Liver (tissue), 9 donors: ENCODE measurements around the gene MTA2. TPM values are rescaled to one million over a fixed set of nuclear protein-coding genes. Genes with fewer than 3 reads are reported as not detected.

Source experiments
- DNase-seq: peaks from one replicate; pipeline ENCODE4 v3.0.0-alpha.2; 2017; ENCODE audit warnings: low spot score
- H3K27ac ChIP-seq, 2 donors: one replicate each; pipeline ENCODE4 v1.7.0; 2013; ENCODE audit warnings: inconsistent platforms in 2 of 2, low read length in 2 of 2, control low read depth in 1 of 2, low read depth in 1 of 2, mild to moderate bottlenecking in 1 of 2
- H3K27me3 ChIP-seq, 4 donors: one replicate each; pipeline versions ENCODE4 v1.6.1 to v1.7.0; 2013; ENCODE audit warnings: low read length in 3 of 4, inconsistent platforms in 1 of 4, mild to moderate bottlenecking in 1 of 4, moderate library complexity in 1 of 4; ENCODE audit not compliant: control insufficient read depth in 4 of 4, insufficient read depth in 4 of 4
- H3K36me3 ChIP-seq, 4 donors: one replicate each; pipeline versions ENCODE4 v1.6.1 to v1.7.0; 2013; ENCODE audit warnings: low read length in 3 of 4, mild to moderate bottlenecking in 3 of 4, low read depth in 1 of 4, moderate library complexity in 1 of 4; ENCODE audit not compliant: control insufficient read depth in 4 of 4, insufficient read depth in 3 of 4
- H3K4me1 ChIP-seq, 4 donors: one replicate each; pipeline versions ENCODE4 v1.6.1 to v1.7.0; 2013; ENCODE audit warnings: low read length in 3 of 4, mild to moderate bottlenecking in 3 of 4, moderate library complexity in 1 of 4; ENCODE audit not compliant: control insufficient read depth in 4 of 4, insufficient read depth in 4 of 4
- H3K4me3 ChIP-seq, 3 donors: one replicate each; pipeline versions ENCODE4 v1.6.1 to v1.7.0; 2013; ENCODE audit warnings: low read length in 3 of 3, control low read depth in 1 of 3, low read depth in 1 of 3, mild to moderate bottlenecking in 1 of 3
- H3K9ac ChIP-seq, 2 donors: one replicate each; pipeline ENCODE4 v1.7.0; 2013; ENCODE audit warnings: low read length in 2 of 2, mild to moderate bottlenecking in 2 of 2, moderate library complexity in 2 of 2, control low read depth in 1 of 2, low read depth in 1 of 2
- H3K9me3 ChIP-seq, 4 donors: one replicate each; pipeline versions ENCODE4 v1.6.1 to v1.7.0; 2013; ENCODE audit warnings: low read length in 3 of 4; ENCODE audit not compliant: control insufficient read depth in 4 of 4
- ATF3 ChIP-seq: IDR thresholded peaks from 2 replicates; pipeline ENCODE4 v1.6.1; 2016; ENCODE audit warnings: antibody characterized with exemption
- CTCF ChIP-seq: fragments of 150-350 bp; IDR thresholded peaks from 2 replicates; pipeline ENCODE4 v1.5.1; 2017; ENCODE audit warnings: improper control_type of control experiment, low read depth, low read length; ENCODE audit not compliant: missing input control
- EGR1 ChIP-seq, 2 donors: IDR thresholded peaks; 2 replicates each; pipeline ENCODE4 v1.6.1; 2016 to 2018; ENCODE audit warnings: antibody characterized with exemption in 2 of 2, low read depth in 2 of 2
- FOXA1 ChIP-seq: IDR thresholded peaks from 2 replicates; pipeline ENCODE4 v1.6.1; 2016; ENCODE audit warnings: antibody characterized with exemption
- FOXA2 ChIP-seq: IDR thresholded peaks from 2 replicates; pipeline ENCODE4 v1.6.1; 2016; ENCODE audit warnings: antibody characterized with exemption
- GABPA ChIP-seq, 2 donors: IDR thresholded peaks in 1 of 2; conservative IDR thresholded peaks in 1 of 2; 2 replicates each; pipeline ENCODE4 v1.6.1; 2016; ENCODE audit warnings: antibody characterized with exemption in 2 of 2, mild to moderate bottlenecking in 1 of 2, moderate library complexity in 1 of 2
- HNF4A ChIP-seq, 2 donors: conservative IDR thresholded peaks; 2 replicates each; pipeline ENCODE4 v1.6.1; 2016; ENCODE audit warnings: antibody characterized with exemption in 2 of 2, mild to moderate bottlenecking in 2 of 2
- HNF4G ChIP-seq: IDR thresholded peaks from 2 replicates; pipeline ENCODE4 v1.6.1; 2016; ENCODE audit warnings: antibody characterized with exemption
- JUND ChIP-seq, 2 donors: IDR thresholded peaks; 2 replicates each; pipeline ENCODE4 v1.6.1; 2016; ENCODE audit warnings: antibody characterized with exemption in 2 of 2
- MAX ChIP-seq: IDR thresholded peaks from 2 replicates; pipeline ENCODE4 v1.6.1; 2016; ENCODE audit warnings: antibody characterized with exemption
- NR2F2 ChIP-seq: IDR thresholded peaks from 2 replicates; pipeline ENCODE4 v1.6.1; 2016; ENCODE audit warnings: antibody characterized with exemption
- RAD21 ChIP-seq, 2 donors: IDR thresholded peaks; 2 replicates each; pipeline ENCODE4 v1.6.1; 2016; ENCODE audit warnings: antibody characterized with exemption in 2 of 2, mild to moderate bottlenecking in 2 of 2
- REST ChIP-seq: IDR thresholded peaks from 2 replicates; pipeline ENCODE4 v1.6.1; 2016; ENCODE audit warnings: antibody characterized with exemption, mild to moderate bottlenecking
- RXRA ChIP-seq, 2 donors: IDR thresholded peaks; 2 replicates each; pipeline ENCODE4 v1.6.1; 2017 to 2018; ENCODE audit warnings: antibody characterized with exemption in 2 of 2, mild to moderate bottlenecking in 1 of 2
- SP1 ChIP-seq: IDR thresholded peaks from 2 replicates; pipeline ENCODE4 v1.6.1; 2018; ENCODE audit warnings: antibody characterized with exemption, mild to moderate bottlenecking
- TAF1 ChIP-seq: conservative IDR thresholded peaks from 2 replicates; pipeline ENCODE4 v1.6.1; 2016; ENCODE audit warnings: antibody characterized with exemption, mild to moderate bottlenecking
- YY1 ChIP-seq: IDR thresholded peaks from 2 replicates; pipeline ENCODE4 v1.6.1; 2016; ENCODE audit warnings: antibody characterized with exemption, mild to moderate bottlenecking
- WGBS: extraction: QIAGEN DNeasy Blood & Tissue Kit; methylation state at CpG from one replicate; pipeline ENCODE4 v1.1.7; 2013; 5-methylcytosine and 5-hydroxymethylcytosine counted together
- polyA plus RNA-seq, 2 donors: library from polyadenylated mRNA; stranded (reverse) in 1 of 2; unstranded in 1 of 2; fragments of 200-250 nt in 1 of 2; fragments of >200 nt in 1 of 2; fragmentation: Nextera tagmentation in 1 of 2; extraction: Ambion mirVana in 1 of 2; gene quantifications; one replicate each; pipeline versions ENCODE4 v1.2.1 to v1.2.3, GENCODE V29; 2013 to 2015
- total RNA-seq, 2 donors: library from RNA; depleted of rRNA; stranded (reverse); fragments of >200 nt; gene quantifications; one replicate each; pipeline ENCODE4 v1.2.3, GENCODE V29; 2014
- TF ChIP-seq, protein P1 (sequence below): IDR thresholded peaks from 2 replicates; pipeline ENCODE4 v1.6.1; 2016; ENCODE audit warnings: antibody characterized with exemption
- donor health status: healthy.
- donor health status: healthy.
- donor health status: healthy.
- donor health status: healthy.
- donor health status: healthy.

The MTA2 gene
- total and polyA plus RNA-seq, 4 donors, result 4.4 to 55.3 (median 32.3) TPM

DNA sequence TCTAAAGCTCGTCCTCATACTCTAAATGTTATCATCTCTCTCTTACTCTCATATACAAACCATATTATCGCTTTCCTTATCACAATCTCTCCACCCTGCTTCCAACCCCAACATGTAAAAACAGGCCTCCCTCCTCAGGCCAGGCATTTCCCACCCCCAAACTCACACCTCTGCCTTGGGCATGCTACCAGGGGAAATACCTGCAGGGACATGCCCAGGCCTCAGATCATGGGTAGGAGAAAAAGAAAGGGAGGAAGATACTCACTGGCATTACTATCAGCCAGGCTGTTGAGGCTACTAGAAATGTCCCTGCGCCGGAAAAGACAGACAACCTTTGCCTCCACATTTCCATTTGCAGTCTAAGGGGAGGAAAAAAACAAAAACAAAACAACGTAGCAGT is 1.8 kb downstream of the MTA2 start:
- peak overlapping the region in 2 of 3 donors; percentile 7 to 82 for H3K4me3 ChIP-seq
- H3K27ac ChIP-seq, result peak overlapping the region in 1 of 2 donors; percentile 28
- no peaks in the 10 kb centered on the region for H3K9me3 ChIP-seq
- peak overlapping the region; percentile 89 to 92 for H3K9ac ChIP-seq
- peaks cover 10 to 37% (median 30%) of the 10 kb centered on the region in 4 donors for H3K36me3 ChIP-seq
- DNase-seq, result no peak
- peaks cover 8 to 26% (median 18%) of the 10 kb centered on the region in 4 donors for H3K4me1 ChIP-seq
- 67% methylated on average over 5 of the region's 5 CpGs for WGBS
- no peaks in the 10 kb centered on the region for H3K27me3 ChIP-seq
- TF ChIP-seq REST (no peak), GABPA (IDR thresholded peaks at IDR 0.05 in 1 of 2, conservative IDR thresholded peaks at IDR 0.05 in 1 of 2) (no peak), RXRA (IDR thresholded peaks at IDR 0.05) (no peak), SP1 (no peak), HNF4A (conservative IDR thresholded peaks at IDR 0.05) (no peak), NR2F2 (no peak), FOXA2 (no peak), FOXA1 (no peak), ATF3 (no peak), TAF1 (no peak), HNF4G (no peak), JUND (IDR thresholded peaks at IDR 0.05) (no peak), YY1 (no peak), EGR1 (IDR thresholded peaks at IDR 0.05; ENCODE audit: low read depth in 2 of 2) (no peak), MAX (no peak), CTCF (no peak), RAD21 (IDR thresholded peaks at IDR 0.05) (no peak)
- TF ChIP-seq, protein P1, sequence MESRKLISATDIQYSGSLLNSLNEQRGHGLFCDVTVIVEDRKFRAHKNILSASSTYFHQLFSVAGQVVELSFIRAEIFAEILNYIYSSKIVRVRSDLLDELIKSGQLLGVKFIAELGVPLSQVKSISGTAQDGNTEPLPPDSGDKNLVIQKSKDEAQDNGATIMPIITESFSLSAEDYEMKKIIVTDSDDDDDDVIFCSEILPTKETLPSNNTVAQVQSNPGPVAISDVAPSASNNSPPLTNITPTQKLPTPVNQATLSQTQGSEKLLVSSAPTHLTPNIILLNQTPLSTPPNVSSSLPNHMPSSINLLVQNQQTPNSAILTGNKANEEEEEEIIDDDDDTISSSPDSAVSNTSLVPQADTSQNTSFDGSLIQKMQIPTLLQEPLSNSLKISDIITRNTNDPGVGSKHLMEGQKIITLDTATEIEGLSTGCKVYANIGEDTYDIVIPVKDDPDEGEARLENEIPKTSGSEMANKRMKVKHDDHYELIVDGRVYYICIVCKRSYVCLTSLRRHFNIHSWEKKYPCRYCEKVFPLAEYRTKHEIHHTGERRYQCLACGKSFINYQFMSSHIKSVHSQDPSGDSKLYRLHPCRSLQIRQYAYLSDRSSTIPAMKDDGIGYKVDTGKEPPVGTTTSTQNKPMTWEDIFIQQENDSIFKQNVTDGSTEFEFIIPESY, result no peak
